ENCODE results near the gene SMARCC2. TPM values are rescaled to one million over a fixed set of nuclear protein-coding genes. Genes with fewer than 3 reads are reported as not detected.
A peak's percentile ranks its signal among the peaks of the same experiment; 100 is the strongest.

The SMARCC2 gene
- total RNA-seq, 1 donor from 2014 or later = 136 TPM

DNA sequence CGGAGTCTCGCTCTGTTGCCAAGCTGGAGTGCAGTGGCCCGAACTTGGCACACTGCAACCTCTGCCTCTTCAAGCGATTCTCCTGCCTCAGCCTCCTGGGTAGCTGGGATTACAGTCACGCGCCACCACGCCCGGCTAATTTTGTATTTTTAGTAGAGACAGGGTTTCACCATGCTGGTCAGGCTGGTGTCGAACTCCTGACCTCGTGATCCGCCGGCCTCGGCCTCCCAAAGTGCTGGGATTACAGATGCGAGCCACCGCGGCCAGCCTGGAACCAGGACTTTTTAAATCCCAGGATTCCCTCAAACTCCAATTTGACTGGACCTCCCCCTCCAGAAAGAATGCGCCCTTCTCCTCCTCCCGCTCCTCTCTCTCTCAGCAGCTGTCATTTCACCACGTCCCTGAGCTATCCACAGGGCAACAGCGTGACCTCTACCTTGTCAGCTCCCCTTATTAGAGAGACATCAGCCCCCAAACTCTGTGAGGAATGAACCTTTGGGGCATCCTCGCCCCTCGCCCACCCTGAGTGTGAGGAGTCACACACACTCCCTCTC is 59.3 kb downstream of the SMARCC2 start:
- CTCF ChIA-PET = interaction anchor here (1.2 to 2.0 kb wide), 2 partner anchors 14 to 63 kb away, joined by 3 to 4 read pairs; no protein-coding TSS in a partner anchor
- TF ChIP-seq, protein P1, sequence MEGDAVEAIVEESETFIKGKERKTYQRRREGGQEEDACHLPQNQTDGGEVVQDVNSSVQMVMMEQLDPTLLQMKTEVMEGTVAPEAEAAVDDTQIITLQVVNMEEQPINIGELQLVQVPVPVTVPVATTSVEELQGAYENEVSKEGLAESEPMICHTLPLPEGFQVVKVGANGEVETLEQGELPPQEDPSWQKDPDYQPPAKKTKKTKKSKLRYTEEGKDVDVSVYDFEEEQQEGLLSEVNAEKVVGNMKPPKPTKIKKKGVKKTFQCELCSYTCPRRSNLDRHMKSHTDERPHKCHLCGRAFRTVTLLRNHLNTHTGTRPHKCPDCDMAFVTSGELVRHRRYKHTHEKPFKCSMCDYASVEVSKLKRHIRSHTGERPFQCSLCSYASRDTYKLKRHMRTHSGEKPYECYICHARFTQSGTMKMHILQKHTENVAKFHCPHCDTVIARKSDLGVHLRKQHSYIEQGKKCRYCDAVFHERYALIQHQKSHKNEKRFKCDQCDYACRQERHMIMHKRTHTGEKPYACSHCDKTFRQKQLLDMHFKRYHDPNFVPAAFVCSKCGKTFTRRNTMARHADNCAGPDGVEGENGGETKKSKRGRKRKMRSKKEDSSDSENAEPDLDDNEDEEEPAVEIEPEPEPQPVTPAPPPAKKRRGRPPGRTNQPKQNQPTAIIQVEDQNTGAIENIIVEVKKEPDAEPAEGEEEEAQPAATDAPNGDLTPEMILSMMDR (IDR thresholded peaks at IDR 0.05) = no peak
- POLR2A ChIA-PET = interaction anchor here (0.6 to 6.3 kb wide), 9 partner anchors 9 to 358 kb away, joined by 3 to 104 read pairs (median 6); partner anchors contain the start of genes GLS2, MYL6, MYL6B and RPL41
- Mint-ChIP-seq H3K4me1 (peaks cover 61% of the 10 kb centered on the region), H3K27ac (peak overlapping the region; percentile 98), H3K9me3 (no peaks in the 10 kb centered on the region), H3K36me3 (ENCODE audit: low read depth) (peaks cover 54% of the 10 kb centered on the region), H3K27me3 (no peaks in the 10 kb centered on the region), H3K4me3 (peak overlapping the region; percentile 97)
- no peak for DNase-seq
- no peak for ATAC-seq (ENCODE audit: low read depth)
- intact Hi-C loops (cut with micrococcal nuclease) = loop anchor here (10.0 kb wide), 1 partner anchor 465 kb away; no protein-coding TSS in a partner anchor

DNA sequence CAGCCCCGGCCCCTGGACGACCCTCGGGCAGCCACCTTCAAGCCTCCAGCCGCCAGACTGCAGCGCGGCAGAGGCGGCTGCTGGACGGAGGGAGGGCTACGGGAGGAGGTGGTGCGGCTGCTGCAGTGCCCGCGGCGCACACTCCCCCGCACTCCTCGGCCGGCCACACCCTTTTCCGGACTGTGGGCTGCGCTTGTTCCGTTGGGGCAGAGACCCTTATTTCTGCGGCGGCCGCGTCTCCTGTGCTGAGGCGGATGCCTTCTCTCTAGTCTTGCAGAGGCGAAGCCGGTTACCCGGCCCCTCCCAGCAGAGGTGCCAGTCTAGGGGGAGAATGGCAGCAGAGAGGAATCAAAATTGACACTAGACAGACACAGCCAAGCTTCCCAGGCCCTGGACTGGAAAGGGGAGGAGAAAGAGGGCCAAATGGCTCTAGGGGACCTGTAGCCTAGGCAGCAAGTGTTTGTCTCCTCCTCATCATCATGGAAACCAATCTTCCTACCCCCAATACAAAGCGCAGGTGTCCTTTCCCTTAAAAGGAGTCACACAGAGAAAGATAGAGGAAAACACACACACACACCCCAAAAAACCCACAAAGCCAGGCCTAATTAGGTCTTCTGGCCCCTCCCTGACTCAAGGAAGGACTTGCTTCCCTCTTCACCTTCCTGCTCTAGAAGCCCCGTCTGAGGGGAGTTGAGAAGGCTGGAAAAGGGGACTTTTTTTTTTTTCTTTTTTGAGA is 59.9 kb downstream of the SMARCC2 start:
- POLR2A ChIA-PET = interaction anchor here (0.6 to 6.3 kb wide), 14 partner anchors 8 to 358 kb away, joined by 3 to 104 read pairs (median 14); partner anchors contain the start of genes GLS2, MYL6, MYL6B and PA2G4

DNA sequence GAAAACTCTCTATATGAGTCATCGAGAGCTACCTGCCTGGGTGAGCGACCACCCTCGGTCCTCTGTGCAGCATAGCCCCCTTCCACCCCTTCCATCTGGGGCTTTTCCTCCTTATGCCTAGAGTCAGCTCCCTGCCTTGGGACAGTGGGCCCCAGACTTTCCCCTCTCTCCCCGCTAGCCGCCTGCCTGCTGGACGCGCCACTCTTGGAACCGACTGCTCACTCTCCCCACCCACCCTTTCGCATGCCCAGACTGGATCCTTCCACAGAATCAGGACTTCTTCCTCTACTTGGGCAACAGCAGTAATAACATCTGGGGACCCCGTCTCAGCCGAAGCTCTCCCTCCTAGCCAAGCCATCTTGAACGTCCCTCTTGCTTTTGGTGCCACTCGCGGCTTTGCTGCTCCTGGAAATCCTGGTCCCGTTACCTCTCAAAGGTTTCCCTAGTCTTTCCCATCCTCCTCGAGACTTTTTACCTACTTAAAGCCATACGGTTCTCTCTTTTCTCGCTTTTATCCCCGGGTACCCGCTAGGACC is 60.5 kb downstream of the SMARCC2 start:
- intact Hi-C loops (cut with micrococcal nuclease) = loop anchor here (1.0 to 10.0 kb wide), 3 partner anchors 24 to 466 kb away; partner anchors contain the start of genes MYL6B and PA2G4
- H3K9me3 Mint-ChIP-seq = no peaks in the 10 kb centered on the region
- TF ChIP-seq, protein P1 (IDR thresholded peaks at IDR 0.05) = no peak
- POLR2A ChIA-PET = interaction anchor here (0.6 to 6.3 kb wide), 25 partner anchors 8 to 559 kb away, joined by 3 to 104 read pairs (median 4); partner anchors contain the start of genes CNPY2, CS, IL23A and MYL6
- DNase-seq (no peak), ATAC-seq (ENCODE audit: low read depth) (no peak)
- H3K4me1 Mint-ChIP-seq = peaks cover 69% of the 10 kb centered on the region
- H3K27ac Mint-ChIP-seq = peak overlapping the region; percentile 98
- H3K4me3 Mint-ChIP-seq = peak overlapping the region; percentile 97
- peaks cover 52% of the 10 kb centered on the region for H3K36me3 Mint-ChIP-seq (ENCODE audit: low read depth)
- CTCF ChIA-PET = interaction anchor here (1.4 to 6.0 kb wide), 5 partner anchors 9 to 335 kb away, joined by 4 to 59 read pairs (median 8); partner anchors contain the start of genes RNF41, SMARCC2 and ZC3H10
- H3K27me3 Mint-ChIP-seq = no peaks in the 10 kb centered on the region

More for the DNA sequence above, 59.9 kb downstream of the SMARCC2 start:
- Mint-ChIP-seq H3K27ac (peak overlapping the region; percentile 98), H3K9me3 (no peaks in the 10 kb centered on the region), H3K27me3 (no peaks in the 10 kb centered on the region), H3K4me3 (peak overlapping the region; percentile 97), H3K36me3 (ENCODE audit: low read depth) (peaks cover 53% of the 10 kb centered on the region), H3K4me1 (peaks cover 64% of the 10 kb centered on the region)
- TF ChIP-seq, protein P1 (IDR thresholded peaks at IDR 0.05) = no peak
- DNase-seq (peak; percentile 63), ATAC-seq (ENCODE audit: low read depth) (peak; percentile 27)
- intact Hi-C loops (cut with micrococcal nuclease) = loop anchor here (10.0 kb wide), 1 partner anchor 465 kb away; no protein-coding TSS in a partner anchor
- CTCF ChIA-PET = interaction anchor here (1.2 to 6.0 kb wide), 5 partner anchors 8 to 63 kb away, joined by 3 to 59 read pairs (median 4); partner anchors contain the start of genes SMARCC2 and ZC3H10

DNA sequence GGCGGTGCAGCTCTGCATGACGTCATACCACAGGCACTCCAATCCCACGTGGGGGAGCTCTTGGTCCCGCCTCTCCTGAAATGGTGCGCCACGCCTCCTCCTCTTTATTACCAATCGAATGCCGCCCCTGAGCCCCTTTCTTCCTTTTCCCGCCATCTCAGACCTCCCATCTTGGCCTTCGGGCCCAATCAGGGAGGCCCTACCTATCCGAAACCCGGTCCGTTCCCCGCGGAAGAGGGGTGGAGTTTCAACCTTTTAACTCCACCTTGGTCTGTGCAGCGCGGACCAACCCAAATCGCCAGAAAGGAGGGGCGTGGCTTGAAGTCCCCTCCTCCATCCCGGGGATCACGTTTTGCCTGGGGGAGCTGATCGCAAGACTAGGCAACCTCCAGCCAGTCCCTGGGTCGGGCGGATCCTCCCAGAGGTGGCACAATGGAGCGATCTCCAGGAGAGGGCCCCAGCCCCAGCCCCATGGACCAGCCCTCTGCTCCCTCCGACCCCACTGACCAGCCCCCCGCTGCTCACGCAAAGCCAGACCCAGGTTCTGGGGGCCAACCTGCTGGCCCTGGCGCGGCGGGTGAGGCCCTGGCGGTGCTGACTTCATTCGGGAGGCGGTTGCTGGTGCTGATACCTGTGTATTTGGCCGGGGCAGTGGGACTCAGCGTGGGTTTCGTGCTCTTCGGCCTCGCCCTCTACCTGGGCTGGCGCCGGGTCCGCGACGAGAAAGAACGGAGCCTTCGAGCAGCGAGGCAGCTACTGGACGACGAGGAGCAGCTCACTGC is 61.2 kb downstream of the SMARCC2 start, which contains the start of gene ESYT1:
Gene ESYT1 (plus strand): TSS at position 380 of the 782 bp plus-strand sequence. CDS start 53 bp downstream, at position 433.
- Mint-ChIP-seq H3K27me3 (no peaks in the 10 kb centered on the region), H3K4me1 (peaks cover 69% of the 10 kb centered on the region), H3K27ac (peak within 1 kb of the TSS; percentile 98), H3K9me3 (no peaks in the 10 kb centered on the region), H3K4me3 (peak within 1 kb of the TSS; percentile 97), H3K36me3 (ENCODE audit: low read depth) (peaks cover 47% of the 10 kb centered on the region)
- DNase-seq = peak; percentile 83
- ATAC-seq (ENCODE audit: low read depth) = peak; percentile 86
- CTCF ChIA-PET = interaction anchor here (1.1 to 6.0 kb wide), 6 partner anchors 9 to 336 kb away, joined by 3 to 59 read pairs (median 6); partner anchors contain the start of genes RNF41, SMARCC2 and ZC3H10
- TF ChIP-seq, protein P1 (IDR thresholded peaks at IDR 0.05) = no peak
- POLR2A ChIA-PET = interaction anchor here (0.5 to 6.3 kb wide), 36 partner anchors 9 to 1837 kb away, joined by 3 to 104 read pairs (median 4); partner anchors contain the start of genes ANKRD52, CNPY2, CS and IL23A
- intact Hi-C loops (cut with micrococcal nuclease) = loop anchor here (1.0 to 10.0 kb wide), 3 partner anchors 24 to 467 kb away; partner anchors contain the start of genes MYL6B and PA2G4
